Neural cell (in vitro differentiated cells): Measurements from ENCODE around the gene FNDC10.

Source experiments
- EP300 ChIP-seq: fragments of 450-650 bp; conservative IDR thresholded peaks from 2 replicates; pipeline ENCODE4 v1.6.1; 2014; ENCODE audit warnings: antibody characterized with exemption, mild to moderate bottlenecking, moderate library complexity; ENCODE audit not compliant: poor library complexity, severe bottlenecking
- MXI1 ChIP-seq: fragments of 450-650 bp; conservative IDR thresholded peaks from 2 replicates; pipeline ENCODE4 v1.6.1; 2014; ENCODE audit warnings: antibody characterized with exemption, mild to moderate bottlenecking; ENCODE audit not compliant: poor library complexity, severe bottlenecking
- POLR2AphosphoS5 ChIP-seq: IDR thresholded peaks from 2 replicates; pipeline ENCODE4 v1.6.1; 2012
- TF ChIP-seq, protein P1 (sequence below): fragments of 450-650 bp; IDR thresholded peaks from 2 replicates; pipeline ENCODE4 v1.5.1; 2014; ENCODE audit warnings: antibody characterized with exemption, mild to moderate bottlenecking, moderate library complexity; ENCODE audit not compliant: poor library complexity, severe bottlenecking
- TF ChIP-seq, protein P2 (sequence below): IDR thresholded peaks from 2 replicates; pipeline ENCODE4 v1.6.1; 2012; ENCODE audit warnings: borderline replicate concordance

- TF ChIP-seq, protein P1, sequence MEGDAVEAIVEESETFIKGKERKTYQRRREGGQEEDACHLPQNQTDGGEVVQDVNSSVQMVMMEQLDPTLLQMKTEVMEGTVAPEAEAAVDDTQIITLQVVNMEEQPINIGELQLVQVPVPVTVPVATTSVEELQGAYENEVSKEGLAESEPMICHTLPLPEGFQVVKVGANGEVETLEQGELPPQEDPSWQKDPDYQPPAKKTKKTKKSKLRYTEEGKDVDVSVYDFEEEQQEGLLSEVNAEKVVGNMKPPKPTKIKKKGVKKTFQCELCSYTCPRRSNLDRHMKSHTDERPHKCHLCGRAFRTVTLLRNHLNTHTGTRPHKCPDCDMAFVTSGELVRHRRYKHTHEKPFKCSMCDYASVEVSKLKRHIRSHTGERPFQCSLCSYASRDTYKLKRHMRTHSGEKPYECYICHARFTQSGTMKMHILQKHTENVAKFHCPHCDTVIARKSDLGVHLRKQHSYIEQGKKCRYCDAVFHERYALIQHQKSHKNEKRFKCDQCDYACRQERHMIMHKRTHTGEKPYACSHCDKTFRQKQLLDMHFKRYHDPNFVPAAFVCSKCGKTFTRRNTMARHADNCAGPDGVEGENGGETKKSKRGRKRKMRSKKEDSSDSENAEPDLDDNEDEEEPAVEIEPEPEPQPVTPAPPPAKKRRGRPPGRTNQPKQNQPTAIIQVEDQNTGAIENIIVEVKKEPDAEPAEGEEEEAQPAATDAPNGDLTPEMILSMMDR = no peak
- peak; percentile 66 for TF ChIP-seq EP300
- peak; percentile 82 for TF ChIP-seq POLR2AphosphoS5
- peak; percentile 67 for TF ChIP-seq MXI1
- TF ChIP-seq, protein P2, sequence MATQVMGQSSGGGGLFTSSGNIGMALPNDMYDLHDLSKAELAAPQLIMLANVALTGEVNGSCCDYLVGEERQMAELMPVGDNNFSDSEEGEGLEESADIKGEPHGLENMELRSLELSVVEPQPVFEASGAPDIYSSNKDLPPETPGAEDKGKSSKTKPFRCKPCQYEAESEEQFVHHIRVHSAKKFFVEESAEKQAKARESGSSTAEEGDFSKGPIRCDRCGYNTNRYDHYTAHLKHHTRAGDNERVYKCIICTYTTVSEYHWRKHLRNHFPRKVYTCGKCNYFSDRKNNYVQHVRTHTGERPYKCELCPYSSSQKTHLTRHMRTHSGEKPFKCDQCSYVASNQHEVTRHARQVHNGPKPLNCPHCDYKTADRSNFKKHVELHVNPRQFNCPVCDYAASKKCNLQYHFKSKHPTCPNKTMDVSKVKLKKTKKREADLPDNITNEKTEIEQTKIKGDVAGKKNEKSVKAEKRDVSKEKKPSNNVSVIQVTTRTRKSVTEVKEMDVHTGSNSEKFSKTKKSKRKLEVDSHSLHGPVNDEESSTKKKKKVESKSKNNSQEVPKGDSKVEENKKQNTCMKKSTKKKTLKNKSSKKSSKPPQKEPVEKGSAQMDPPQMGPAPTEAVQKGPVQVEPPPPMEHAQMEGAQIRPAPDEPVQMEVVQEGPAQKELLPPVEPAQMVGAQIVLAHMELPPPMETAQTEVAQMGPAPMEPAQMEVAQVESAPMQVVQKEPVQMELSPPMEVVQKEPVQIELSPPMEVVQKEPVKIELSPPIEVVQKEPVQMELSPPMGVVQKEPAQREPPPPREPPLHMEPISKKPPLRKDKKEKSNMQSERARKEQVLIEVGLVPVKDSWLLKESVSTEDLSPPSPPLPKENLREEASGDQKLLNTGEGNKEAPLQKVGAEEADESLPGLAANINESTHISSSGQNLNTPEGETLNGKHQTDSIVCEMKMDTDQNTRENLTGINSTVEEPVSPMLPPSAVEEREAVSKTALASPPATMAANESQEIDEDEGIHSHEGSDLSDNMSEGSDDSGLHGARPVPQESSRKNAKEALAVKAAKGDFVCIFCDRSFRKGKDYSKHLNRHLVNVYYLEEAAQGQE = no peak
Observed at GRCh38 chr1:1615256-1616044, 15.5 kb upstream of the FNDC10 start, which contains the start of gene MIB2.
